Choroid plexus epithelial cell (primary cell): ENCODE data around the gene KRT17.
"Not testable (repeated sequence)": the region's sequence is repeated elsewhere in the genome, so short reads cannot be mapped to it uniquely, and the experiment has no call there.

Experiments used
- DNase-seq: peaks from one replicate; pipeline ENCODE4 v3.0.0-alpha.2; 2010; ENCODE audit warnings: low read depth
- H3K4me3 ChIP-seq: 2 replicates; pipeline ENCODE4 v1.5.1; 2011; ENCODE audit warnings: low read depth, mild to moderate bottlenecking, control low read depth, low read length, moderate library complexity
- TF ChIP-seq, protein P1 (sequence below): conservative IDR thresholded peaks from 2 replicates; pipeline ENCODE4 v1.5.1; 2011; ENCODE audit warnings: low read depth, mild to moderate bottlenecking, control low read depth, inconsistent platforms, low read length, moderate library complexity

Gene KRT17

DNA sequence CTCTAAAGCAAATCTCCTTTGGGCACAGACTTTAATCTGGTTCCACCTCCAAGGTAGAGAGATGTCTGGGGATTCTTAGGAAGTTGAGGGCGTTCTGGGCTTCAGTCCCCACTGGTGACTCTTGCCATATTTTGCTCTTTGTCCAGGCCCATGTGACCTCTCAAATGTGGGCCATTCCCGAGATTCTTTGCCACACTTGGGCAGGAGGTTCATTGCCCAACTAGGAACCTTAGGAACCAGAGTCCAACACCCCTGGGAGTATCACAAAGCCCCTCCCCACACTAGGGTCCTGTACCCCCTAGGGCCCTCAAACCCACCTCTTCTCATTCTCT lies 44.2 kb downstream of the KRT17 start:
- no peak overlapping the region for H3K4me3 ChIP-seq
- TF ChIP-seq, protein P1, sequence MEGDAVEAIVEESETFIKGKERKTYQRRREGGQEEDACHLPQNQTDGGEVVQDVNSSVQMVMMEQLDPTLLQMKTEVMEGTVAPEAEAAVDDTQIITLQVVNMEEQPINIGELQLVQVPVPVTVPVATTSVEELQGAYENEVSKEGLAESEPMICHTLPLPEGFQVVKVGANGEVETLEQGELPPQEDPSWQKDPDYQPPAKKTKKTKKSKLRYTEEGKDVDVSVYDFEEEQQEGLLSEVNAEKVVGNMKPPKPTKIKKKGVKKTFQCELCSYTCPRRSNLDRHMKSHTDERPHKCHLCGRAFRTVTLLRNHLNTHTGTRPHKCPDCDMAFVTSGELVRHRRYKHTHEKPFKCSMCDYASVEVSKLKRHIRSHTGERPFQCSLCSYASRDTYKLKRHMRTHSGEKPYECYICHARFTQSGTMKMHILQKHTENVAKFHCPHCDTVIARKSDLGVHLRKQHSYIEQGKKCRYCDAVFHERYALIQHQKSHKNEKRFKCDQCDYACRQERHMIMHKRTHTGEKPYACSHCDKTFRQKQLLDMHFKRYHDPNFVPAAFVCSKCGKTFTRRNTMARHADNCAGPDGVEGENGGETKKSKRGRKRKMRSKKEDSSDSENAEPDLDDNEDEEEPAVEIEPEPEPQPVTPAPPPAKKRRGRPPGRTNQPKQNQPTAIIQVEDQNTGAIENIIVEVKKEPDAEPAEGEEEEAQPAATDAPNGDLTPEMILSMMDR, result no peak
- DNase-seq, result no peak

DNA sequence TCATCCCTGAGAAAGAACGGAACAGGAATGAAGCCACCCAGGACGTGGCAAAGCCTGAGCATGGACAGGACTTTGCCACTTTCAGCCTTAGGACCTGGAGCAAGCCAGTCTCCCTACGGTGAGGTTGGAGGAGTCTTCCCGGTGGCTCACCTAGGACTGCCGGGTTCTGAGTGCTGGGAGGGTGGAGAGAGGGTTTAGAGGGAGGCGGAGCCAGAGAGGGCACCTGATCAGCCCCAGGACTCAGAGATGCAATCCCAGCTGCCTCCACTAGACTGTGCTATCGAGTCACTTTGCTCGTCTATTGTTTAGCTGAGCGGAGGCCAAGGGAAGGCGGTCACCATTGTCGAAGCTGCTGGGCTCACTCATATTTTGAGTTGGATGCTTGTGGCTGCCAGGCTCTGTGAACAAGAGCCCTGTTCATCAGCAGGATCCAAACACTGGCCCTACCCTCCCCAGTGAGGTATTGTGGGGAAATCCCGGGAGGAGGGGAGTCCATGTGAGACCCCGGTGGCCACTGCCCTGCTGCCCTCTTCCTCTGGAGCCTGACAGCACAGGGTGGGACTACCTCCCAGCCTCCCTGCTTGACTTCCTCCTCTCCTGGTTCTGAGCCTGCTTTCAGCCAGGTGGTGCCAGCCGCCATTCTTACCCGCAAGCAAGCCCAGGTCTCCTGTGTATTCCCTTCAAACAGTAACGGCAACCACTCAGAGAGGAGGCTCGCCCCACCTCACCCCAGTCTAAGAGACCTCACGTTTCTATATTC lies 44.7 kb downstream of the KRT17 start:
- peak; percentile 82 for DNase-seq
- TF ChIP-seq, protein P1, result peak; percentile 94
- H3K4me3 ChIP-seq, result no peak overlapping the region

DNA sequence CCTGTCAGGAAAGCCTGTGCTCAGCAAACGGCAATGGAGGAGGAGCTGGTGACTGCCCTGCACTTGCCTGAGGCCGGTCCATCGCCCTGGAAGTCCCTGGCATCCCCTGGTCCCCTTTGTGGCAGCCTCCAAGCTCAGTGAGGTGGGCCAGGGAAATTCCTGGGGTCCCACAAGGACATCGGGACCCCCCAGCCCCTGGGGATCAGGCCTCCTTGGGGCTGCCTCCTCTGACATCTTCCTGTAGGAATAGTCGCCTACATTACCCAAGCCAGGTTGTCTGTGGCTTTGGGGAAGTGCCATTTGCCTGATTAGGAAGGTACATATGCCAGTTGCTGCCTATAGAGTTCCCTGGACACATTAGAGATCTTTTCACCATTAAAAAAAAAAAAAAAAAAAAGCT lies 45.4 kb downstream of the KRT17 start:
- TF ChIP-seq, protein P1, result no peak
- DNase-seq, result no peak
- H3K4me3 ChIP-seq, result no peak overlapping the region

DNA sequence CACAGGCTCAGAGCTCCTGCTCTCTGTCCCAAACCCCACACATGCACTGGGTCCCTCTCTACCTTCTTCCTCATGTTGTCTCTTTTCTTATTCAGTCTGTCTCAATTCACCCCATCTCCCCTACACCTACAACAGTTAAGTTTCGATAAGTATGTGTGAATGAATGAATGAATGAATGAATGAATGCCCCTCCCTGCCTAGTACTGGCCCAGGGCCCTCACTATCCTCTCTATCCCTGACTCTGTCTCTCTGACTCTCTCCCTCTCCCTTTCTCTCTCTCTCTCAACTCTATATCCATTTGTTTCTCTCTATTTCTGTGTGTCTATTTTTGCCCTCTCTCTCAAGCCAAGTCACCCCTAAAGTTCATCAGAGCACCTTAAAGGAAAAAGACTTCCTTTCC lies 45.8 kb downstream of the KRT17 start:
- H3K4me3 ChIP-seq, result no peak overlapping the region
- TF ChIP-seq, protein P1, result no peak
- DNase-seq, result no peak

DNA sequence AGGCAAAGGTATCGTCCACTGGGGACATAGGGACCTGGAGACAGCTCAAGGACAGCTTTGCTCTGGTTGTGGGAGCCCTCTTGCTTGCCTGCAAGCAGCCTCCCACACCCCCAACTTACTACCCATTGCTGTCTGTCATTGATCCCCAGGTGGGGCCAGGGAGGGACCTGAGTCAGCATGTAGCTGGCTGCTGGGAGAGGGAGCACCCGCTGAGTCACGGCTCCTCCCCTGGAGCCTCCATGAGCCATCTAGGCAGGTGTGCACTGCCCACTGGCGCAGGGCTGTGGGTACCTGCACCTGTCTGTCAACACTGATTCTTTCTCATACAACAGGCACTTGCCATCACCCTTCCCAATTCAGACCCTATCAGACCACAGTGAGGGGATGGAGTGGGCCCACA lies 47.6 kb downstream of the KRT17 start:
- H3K4me3 ChIP-seq, DNase-seq: not testable (repeated sequence)

DNA sequence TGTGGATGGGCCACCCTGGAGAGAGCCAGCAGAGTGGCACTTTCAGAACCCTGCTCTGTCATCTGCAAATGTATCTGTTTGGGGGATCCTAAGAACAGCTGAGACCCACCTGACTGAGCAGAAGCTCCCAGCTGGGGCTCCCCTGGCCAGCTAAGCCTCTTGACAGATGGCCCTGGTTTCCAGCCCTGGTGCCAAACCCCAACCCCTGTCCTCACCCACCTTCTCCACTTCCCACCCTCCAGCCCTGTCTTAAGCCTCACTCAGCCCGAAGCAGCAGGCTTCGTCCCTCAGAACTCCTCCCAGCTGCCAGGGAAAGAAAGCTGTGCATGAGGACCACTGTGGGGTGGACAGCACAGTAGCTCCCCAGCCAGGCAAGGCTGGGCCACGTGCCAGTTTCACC lies 49.0 kb downstream of the KRT17 start:
- DNase-seq, result no peak
- H3K4me3 ChIP-seq, result no peak overlapping the region
- TF ChIP-seq, protein P1, result no peak

DNA sequence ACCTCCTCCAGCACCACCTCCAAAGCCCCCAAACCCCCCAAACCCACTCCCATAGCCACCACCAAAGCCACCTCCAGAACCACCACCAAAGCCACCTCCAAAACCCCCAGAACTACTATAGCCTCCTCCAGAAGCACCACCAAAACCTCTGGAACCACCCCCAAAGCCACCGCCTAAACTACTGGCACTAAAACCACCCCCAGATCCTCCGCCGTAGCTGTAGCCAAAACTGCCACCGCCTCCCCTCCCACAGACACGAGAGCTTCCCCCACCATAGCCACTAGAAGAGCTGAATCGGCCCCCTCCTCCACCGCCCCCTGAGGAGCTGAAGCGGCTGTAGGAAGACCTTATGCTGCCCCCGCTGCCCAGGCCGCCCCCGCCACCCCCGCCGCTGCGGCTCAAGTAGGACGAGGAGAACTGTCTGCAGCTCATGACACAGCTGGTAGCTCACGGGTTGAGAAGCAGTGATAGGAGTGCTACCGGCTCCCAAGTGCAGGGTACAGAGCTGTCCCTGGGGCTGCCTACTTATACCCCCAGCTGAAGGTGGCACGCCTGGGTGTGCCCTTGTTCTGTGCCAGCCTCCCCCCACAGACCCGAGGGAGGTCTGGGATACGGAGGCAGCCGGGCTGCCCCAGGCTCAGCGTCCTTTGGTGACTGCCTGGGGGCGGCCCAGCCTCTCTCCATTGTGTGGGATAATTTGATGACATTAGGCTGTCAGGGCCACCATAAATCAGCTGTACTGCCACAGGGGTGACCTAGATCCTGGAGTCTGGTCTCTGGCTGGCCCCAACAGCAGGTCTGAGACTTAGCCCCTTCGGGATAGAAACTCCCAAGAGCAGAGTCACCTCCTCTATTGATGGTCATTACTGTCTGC lies 52.6 kb downstream of the KRT17 start, which contains the start of gene KRT9:
Gene KRT9 (minus strand): TSS at position 499 of the 874 bp plus-strand sequence. CDS start 67 bp downstream, at position 432.
- TF ChIP-seq, protein P1, result no peak
- DNase-seq, result no peak
- H3K4me3 ChIP-seq, result no peak within 1 kb of the TSS
